K562 (cell line): Measurements from ENCODE around the gene HS3ST2. TPM values are rescaled to one million over a fixed set of nuclear protein-coding genes. Genes with fewer than 3 reads are reported as not detected.
A peak's percentile ranks its signal among the peaks of the same experiment; 100 is the strongest.

Experiments used
- ATAC-seq: fragments of 200-7000 bp; cut with Tn5 transposase; 3 replicates; pipeline ENCODE4 v1.9.1; 2020; ENCODE audit warnings: moderate library complexity
- BruUV-seq: library from RNA; stranded (reverse); fragments of 400-500 nt; replicated peaks from 2 replicates; lab custom pipeline; 2021; lab: Mats Ljungman, UMichigan
- CTCF ChIA-PET: fragments of 300-600 bp; formaldehyde crosslinking; extraction: SDS; loops from one replicate; lab custom pipeline; 2021; ENCODE audit warnings: low intra/inter-chr PET ratio; lab: Yijun Ruan, JAX
- POLR2A ChIA-PET: fragments of 300-600, 350-650 bp; sonication (Branson Sonifier 250); formaldehyde crosslinking; extraction: SDS; loops from one replicate; lab custom pipeline; 2021; ENCODE audit warnings: antibody characterized with exemption, inconsistent platforms; lab: Yijun Ruan, JAX
- DNase-seq, 4 experiments: peaks; one replicate each; pipeline versions ENCODE4 v3.0.0 to v3.0.0-alpha.2; 2011 to 2018; ENCODE audit warnings: low spot score in 3 of 4, mixed read lengths in 3 of 4; ENCODE audit errors: extremely low read depth in 1 of 4
- FAIRE-seq: peaks from 2 replicates; lab custom pipeline; 2011; peaks lifted over from hg19 to GRCh38; lab: Jason Lieb, UNC
- H2AFZ ChIP-seq: 2 replicates; pipeline ENCODE4 v1.6.0; 2011; ENCODE audit warnings: low read depth, low read length, control low read depth, inconsistent platforms
- H3K27ac ChIP-seq: fragments of 200-600 bp; 3 replicates; pipeline ENCODE4 v1.8.0; 2011; ENCODE audit warnings: low read depth, mild to moderate bottlenecking, control low read depth, inconsistent platforms, low read length, moderate library complexity, mixed read lengths; ENCODE audit errors: extremely low read depth
- H3K27me3 ChIP-seq, 2 experiments: fragments of 300-600 bp in 1 of 2; 2 replicates in 1 of 2; 3 replicates in 1 of 2; pipeline versions ENCODE4 v1.6.0 to v1.8.0; 2011; ENCODE audit warnings: inconsistent platforms in 2 of 2, low read length in 2 of 2, mild to moderate bottlenecking in 1 of 2, mixed read lengths in 1 of 2, moderate library complexity in 1 of 2; ENCODE audit not compliant: control insufficient read depth in 2 of 2, insufficient read depth in 2 of 2
- H3K36me3 ChIP-seq: fragments of 300-600 bp; 3 replicates; pipeline ENCODE4 v1.8.0; 2011; ENCODE audit warnings: mild to moderate bottlenecking, low read length, inconsistent platforms; ENCODE audit not compliant: control insufficient read depth, insufficient read depth
- H3K4me1 ChIP-seq, 2 experiments: fragments of 200-600 bp in 1 of 2; replicated peaks in 1 of 2; 2 replicates in 1 of 2; 3 replicates in 1 of 2; pipeline versions ENCODE4 v1.5.1 to v1.8.0; 2011; ENCODE audit warnings: inconsistent platforms in 2 of 2, low read length in 2 of 2, mild to moderate bottlenecking in 1 of 2, mixed read lengths in 1 of 2, moderate library complexity in 1 of 2; ENCODE audit not compliant: control insufficient read depth in 2 of 2, insufficient read depth in 2 of 2
- H3K4me2 ChIP-seq: 2 replicates; pipeline ENCODE4 v1.6.1; 2011; ENCODE audit warnings: low read length, control low read depth, inconsistent platforms, mixed read lengths; ENCODE audit not compliant: insufficient read depth
- H3K4me3 ChIP-seq: fragments of 200-600 bp; sonication (generic), shearing (Covaris generic); 2 replicates; pipeline ENCODE4 v1.5.1; 2016; ENCODE audit warnings: control low read depth, inconsistent platforms
- H3K79me2 ChIP-seq: fragments of 200-600 bp; 3 replicates; pipeline ENCODE4 v1.8.0; 2011; ENCODE audit warnings: low read length, inconsistent platforms; ENCODE audit not compliant: control insufficient read depth, insufficient read depth
- H3K9ac ChIP-seq, 2 experiments: 2 replicates each; pipeline versions ENCODE4 v1.6.0 to v1.6.1; 2011; ENCODE audit warnings: low read depth in 2 of 2, low read length in 2 of 2, control low read depth in 1 of 2, inconsistent platforms in 1 of 2, mild to moderate bottlenecking in 1 of 2, mixed read lengths in 1 of 2; ENCODE audit not compliant: insufficient read depth in 1 of 2
- H3K9me1 ChIP-seq: one replicate; pipeline ENCODE4 v1.6.0; 2011; ENCODE audit warnings: inconsistent platforms, mild to moderate bottlenecking, low read length, moderate library complexity; ENCODE audit not compliant: control insufficient read depth, insufficient read depth
- H3K9me3 ChIP-seq: replicated peaks from 2 replicates; pipeline ENCODE4 v1.5.1; 2011; ENCODE audit warnings: low read depth, low read length, inconsistent platforms; ENCODE audit not compliant: control insufficient read depth, insufficient read depth
- H4K20me1 ChIP-seq: replicated peaks from 2 replicates; pipeline ENCODE4 v1.6.1; 2011; ENCODE audit warnings: low read length, inconsistent platforms, mixed read lengths; ENCODE audit not compliant: control insufficient read depth, insufficient read depth
- C11orf30 ChIP-seq: fragments of 450-650 bp; IDR thresholded peaks from 2 replicates; pipeline ENCODE4 v1.6.1; 2016; ENCODE audit warnings: low read depth, mild to moderate bottlenecking
- PHF21A ChIP-seq: fragments of 450-650 bp; IDR thresholded peaks from 2 replicates; pipeline ENCODE4 v1.6.1; 2017; ENCODE audit warnings: low read depth, borderline replicate concordance
- WGBS: fragments of 100-300 bp; shearing (Covaris generic); methylation state at CpG from one replicate; pipeline ENCODE4 v1.1.6; 2016; ENCODE audit warnings: low coverage, mixed read lengths; ENCODE audit not compliant: insufficient coverage; ENCODE audit errors: missing lambda C conversion rate; 5-methylcytosine and 5-hydroxymethylcytosine counted together
- in situ Hi-C: fragments of 300-500 bp; cut with MboI; formaldehyde crosslinking; loops from 4 replicates; pipeline ENCODE4 v1.15.0; 2018; ENCODE audit warnings: inconsistent platforms, mixed read lengths
- intact Hi-C: fragments of 100-400 bp; cut with micrococcal nuclease; formaldehyde crosslinking; loops from 2 replicates; pipeline ENCODE4 v1.14.2; 2022
- polyA plus RNA-seq, 8 experiments: library from polyadenylated mRNA; depleted of rRNA in 4 of 8; stranded (reverse) in 5 of 8; unstranded in 3 of 8; fragments of >200 nt; fragmentation: Nextera tagmentation in 2 of 8; fragmentation: Illumina TruSeq in 1 of 8; extraction: Ambion mirVana in 2 of 8; extraction: Trizol in 1 of 8; gene quantifications; 2 replicates each; pipeline versions ENCODE4 v1.2.1 to v1.2.3, GENCODE V29; 2011 to 2014; ENCODE audit warnings: inconsistent platforms in 1 of 8, missing spikeins in 1 of 8
- total RNA-seq, 7 experiments: library from RNA; depleted of rRNA in 6 of 7; stranded (reverse); fragments of >200 nt in 6 of 7; fragmentation: Illumina TruSeq in 2 of 7; extraction: Trizol in 2 of 7; gene quantifications; 2 replicates each; pipeline versions ENCODE4 v1.2.1 to v1.2.3, GENCODE V29; 2011 to 2021; ENCODE audit warnings: low replicate concordance in 1 of 7
- TF ChIP-seq, protein P1 (sequence below): sonication (generic); formaldehyde crosslinking; IDR thresholded peaks from 2 replicates; pipeline ENCODE4 v1.8.1; 2022; ENCODE audit warnings: missing genetic modification reagents
- TF ChIP-seq, protein P2 (sequence below), 2 experiments: fragments of 450-650 bp; IDR thresholded peaks; 2 replicates each; pipeline ENCODE4 v1.6.1; 2018; ENCODE audit warnings: mild to moderate bottlenecking in 2 of 2, low read depth in 1 of 2; ENCODE audit not compliant: partially characterized antibody in 2 of 2

HS3ST2 gene
- total and polyA plus RNA-seq, 9 of the 15 experiments (the other 6 are each of a cell fraction or from before 2014, with no cell fraction given), result not detected

DNA sequence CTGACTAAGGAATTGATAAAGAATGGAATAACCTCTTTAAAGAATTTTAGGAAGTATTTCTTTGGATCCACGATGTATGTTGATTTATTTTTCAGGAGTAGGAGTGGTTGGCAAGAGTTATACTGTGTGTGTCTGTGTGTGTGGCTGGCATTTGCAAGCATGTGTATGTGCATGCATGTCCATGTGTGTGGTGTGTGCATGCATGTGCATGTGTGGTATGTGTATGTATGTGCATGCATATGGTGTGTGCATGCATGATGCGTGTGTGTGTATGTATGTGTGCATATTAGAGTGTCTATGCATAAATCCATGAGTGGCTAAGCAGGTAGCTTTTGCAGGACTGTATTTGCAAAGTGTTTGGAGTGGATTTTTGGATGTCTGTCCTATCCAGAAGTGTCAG is 120.8 kb downstream of the HS3ST2 start:
- no peak overlapping the region for H3K4me3 ChIP-seq
- 0% methylated on average over 2 of the region's 2 CpGs for WGBS
- peaks cover 6 to 7% of the 10 kb centered on the region in 2 experiments; a peak in 2 of 5 replicates for H3K27me3 ChIP-seq
- H3K36me3 ChIP-seq, result no peaks in the 10 kb centered on the region
- intact Hi-C loops (no loop called here), in situ Hi-C loops (no loop called here)
- no peak overlapping the region for H2AFZ ChIP-seq
- TF ChIP-seq, protein P1, sequence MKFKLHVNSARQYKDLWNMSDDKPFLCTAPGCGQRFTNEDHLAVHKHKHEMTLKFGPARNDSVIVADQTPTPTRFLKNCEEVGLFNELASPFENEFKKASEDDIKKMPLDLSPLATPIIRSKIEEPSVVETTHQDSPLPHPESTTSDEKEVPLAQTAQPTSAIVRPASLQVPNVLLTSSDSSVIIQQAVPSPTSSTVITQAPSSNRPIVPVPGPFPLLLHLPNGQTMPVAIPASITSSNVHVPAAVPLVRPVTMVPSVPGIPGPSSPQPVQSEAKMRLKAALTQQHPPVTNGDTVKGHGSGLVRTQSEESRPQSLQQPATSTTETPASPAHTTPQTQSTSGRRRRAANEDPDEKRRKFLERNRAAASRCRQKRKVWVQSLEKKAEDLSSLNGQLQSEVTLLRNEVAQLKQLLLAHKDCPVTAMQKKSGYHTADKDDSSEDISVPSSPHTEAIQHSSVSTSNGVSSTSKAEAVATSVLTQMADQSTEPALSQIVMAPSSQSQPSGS (CRISPR knock-in tag), result no peak
- TF ChIP-seq PHF21A, result no peak
- TF ChIP-seq C11orf30, result peak; percentile 24; the same call in 1 of the 2 replicates
- TF ChIP-seq, protein P2, sequence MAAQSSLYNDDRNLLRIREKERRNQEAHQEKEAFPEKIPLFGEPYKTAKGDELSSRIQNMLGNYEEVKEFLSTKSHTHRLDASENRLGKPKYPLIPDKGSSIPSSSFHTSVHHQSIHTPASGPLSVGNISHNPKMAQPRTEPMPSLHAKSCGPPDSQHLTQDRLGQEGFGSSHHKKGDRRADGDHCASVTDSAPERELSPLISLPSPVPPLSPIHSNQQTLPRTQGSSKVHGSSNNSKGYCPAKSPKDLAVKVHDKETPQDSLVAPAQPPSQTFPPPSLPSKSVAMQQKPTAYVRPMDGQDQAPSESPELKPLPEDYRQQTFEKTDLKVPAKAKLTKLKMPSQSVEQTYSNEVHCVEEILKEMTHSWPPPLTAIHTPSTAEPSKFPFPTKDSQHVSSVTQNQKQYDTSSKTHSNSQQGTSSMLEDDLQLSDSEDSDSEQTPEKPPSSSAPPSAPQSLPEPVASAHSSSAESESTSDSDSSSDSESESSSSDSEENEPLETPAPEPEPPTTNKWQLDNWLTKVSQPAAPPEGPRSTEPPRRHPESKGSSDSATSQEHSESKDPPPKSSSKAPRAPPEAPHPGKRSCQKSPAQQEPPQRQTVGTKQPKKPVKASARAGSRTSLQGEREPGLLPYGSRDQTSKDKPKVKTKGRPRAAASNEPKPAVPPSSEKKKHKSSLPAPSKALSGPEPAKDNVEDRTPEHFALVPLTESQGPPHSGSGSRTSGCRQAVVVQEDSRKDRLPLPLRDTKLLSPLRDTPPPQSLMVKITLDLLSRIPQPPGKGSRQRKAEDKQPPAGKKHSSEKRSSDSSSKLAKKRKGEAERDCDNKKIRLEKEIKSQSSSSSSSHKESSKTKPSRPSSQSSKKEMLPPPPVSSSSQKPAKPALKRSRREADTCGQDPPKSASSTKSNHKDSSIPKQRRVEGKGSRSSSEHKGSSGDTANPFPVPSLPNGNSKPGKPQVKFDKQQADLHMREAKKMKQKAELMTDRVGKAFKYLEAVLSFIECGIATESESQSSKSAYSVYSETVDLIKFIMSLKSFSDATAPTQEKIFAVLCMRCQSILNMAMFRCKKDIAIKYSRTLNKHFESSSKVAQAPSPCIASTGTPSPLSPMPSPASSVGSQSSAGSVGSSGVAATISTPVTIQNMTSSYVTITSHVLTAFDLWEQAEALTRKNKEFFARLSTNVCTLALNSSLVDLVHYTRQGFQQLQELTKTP (IDR thresholded peaks at IDR 0.05; ENCODE audit: low read depth in 1 of 2, partially characterized antibody in 2 of 2), result no peak
- no TSS peak for BruUV-seq
- ChIA-PET CTCF (no interaction called here), POLR2A (interaction anchor here (2.3 kb wide), 1 partner anchor 44 kb away, joined by 4 read pairs; no protein-coding TSS in a partner anchor)
- H3K9me3 ChIP-seq, result no peaks in the 10 kb centered on the region
- no peaks in the 10 kb centered on the region for H3K9me1 ChIP-seq
- DNase-seq, result no peak
- no peak overlapping the region for H3K9ac ChIP-seq
- H3K4me2 ChIP-seq, result no peak overlapping the region
- no peaks in the 10 kb centered on the region for H4K20me1 ChIP-seq
- ATAC-seq, result no peak
- H3K4me1 ChIP-seq, result no peaks in the 10 kb centered on the region
- no peak for FAIRE-seq
- no peak overlapping the region for H3K27ac ChIP-seq
- H3K79me2 ChIP-seq, result no peaks in the 10 kb centered on the region
